Gastrocnemius medialis (tissue), 4 donors: ENCODE measurements around the gene CHN2. TPM values are rescaled to one million over a fixed set of nuclear protein-coding genes. Genes with fewer than 3 reads are reported as not detected.

Experiments
- ATAC-seq, 2 donors: fragments of 150-250 bp; one replicate each; pipeline ENCODE4 v1.9.1; 2016
- DNase-seq, 2 donors: peaks; one replicate each; pipeline ENCODE4 v3.0.0-alpha.2; 2019
- H3K27ac ChIP-seq, 4 donors: fragments of 200-600 bp; sonication (generic); 1 replicate in 1 of 4; 2 replicates in 3 of 4; pipeline ENCODE4 v1.5.1; 2016 to 2018; ENCODE audit warnings: mild to moderate bottlenecking in 2 of 4, moderate library complexity in 1 of 4
- H3K27me3 ChIP-seq, 3 donors: fragments of 200-600 bp; sonication (generic) in 2 of 3; 1 replicate in 1 of 3; 2 replicates in 2 of 3; pipeline versions ENCODE4 v1.5.1 to v1.6.0; 2016 to 2019; ENCODE audit warnings: mild to moderate bottlenecking in 1 of 3, moderate library complexity in 1 of 3
- H3K36me3 ChIP-seq, 2 donors: fragments of 200-600 bp; sonication (generic) in 1 of 2; one replicate each; pipeline ENCODE4 v1.5.1; 2017 to 2018
- H3K4me1 ChIP-seq, 2 donors: fragments of 200-600 bp; sonication (generic) in 1 of 2; one replicate each; pipeline ENCODE4 v1.5.1; 2016 to 2017; ENCODE audit warnings: mild to moderate bottlenecking in 2 of 2
- H3K4me3 ChIP-seq, 4 donors: fragments of 200-600 bp; sonication (generic) in 3 of 4; 1 replicate in 1 of 4; 2 replicates in 3 of 4; pipeline ENCODE4 v1.5.1; 2016 to 2019; ENCODE audit warnings: mild to moderate bottlenecking in 2 of 4
- H3K9me3 ChIP-seq, 3 donors: fragments of 200-600 bp; sonication (generic) in 2 of 3; 1 replicate in 1 of 3; 2 replicates in 2 of 3; pipeline ENCODE4 v1.5.1; 2016 to 2019
- POLR2A ChIP-seq, 2 donors: fragments of 450-650 bp; IDR thresholded peaks; one replicate each; pipeline ENCODE4 v1.6.1; 2017; ENCODE audit warnings: antibody characterized with exemption in 2 of 2, mild to moderate bottlenecking in 2 of 2, moderate library complexity in 2 of 2
- in situ Hi-C, 4 donors: fragments of 200-750 bp; cut with MboI; loops; one replicate each; pipeline versions ENCODE4 v1.15.0 to v1.8.0; 2017; ENCODE audit warnings: low sequenced_read_pairs in 4 of 4
- intact Hi-C: fragments of 100-400 bp; cut with DNase I; formaldehyde crosslinking; loops from one replicate; pipeline ENCODE4 v1.15.1; 2023; ENCODE audit warnings: low total_unique reads
- total RNA-seq, 4 donors: library from RNA; depleted of rRNA; stranded (reverse); fragments of >200 nt; gene quantifications; one replicate each; pipeline versions ENCODE4 v1.1.0 to v1.2.3, GENCODE V29; 2016
- TF ChIP-seq, protein P1 (sequence below), 5 experiments: fragments of 450-650 bp in 3 of 5; fragments of 200-600 bp in 2 of 5; sonication (generic) in 2 of 5; IDR thresholded peaks in 4 of 5; conservative IDR thresholded peaks in 1 of 5; 1 replicate in 4 of 5; 2 replicates in 1 of 5; pipeline ENCODE4 v1.5.1; 2016 to 2019; ENCODE audit warnings: antibody characterized with exemption in 5 of 5, mild to moderate bottlenecking in 3 of 5, moderate library complexity in 3 of 5

Gene CHN2
- total RNA-seq, 4 donors from 2014 or later: 5.9 to 11.3 (median 8.2) TPM

DNA sequence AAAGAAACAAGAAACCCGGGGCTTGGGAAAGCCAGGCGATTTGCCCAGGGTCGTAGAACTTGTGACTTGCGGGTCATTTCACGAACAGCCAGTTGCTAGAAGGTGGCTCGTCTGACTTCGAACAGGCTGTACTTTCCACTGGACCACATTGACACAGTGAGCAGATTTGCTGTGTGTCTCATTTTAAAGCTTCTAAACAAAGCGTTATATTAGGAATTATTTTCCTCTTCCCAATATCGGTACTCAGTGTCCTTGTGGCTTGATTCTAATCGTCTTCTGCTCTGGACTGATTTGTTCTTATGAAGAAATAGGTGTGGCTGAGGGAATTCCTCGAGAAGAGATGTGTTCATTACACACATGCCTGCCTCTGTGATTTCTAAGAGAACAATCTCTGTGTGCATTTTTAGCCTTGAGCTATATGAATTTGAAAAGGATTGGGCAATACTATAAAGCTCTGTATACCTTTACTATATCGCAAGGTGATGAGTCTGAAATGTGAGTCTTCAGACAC is 219.1 kb downstream of the CHN2 start:
- DNase-seq (peak in 1 of 2 donors; percentile 46), ATAC-seq (peak; percentile 71 to 81)
- Histone ChIP-seq H3K27me3 (no peaks in the 10 kb centered on the region), H3K4me3 (no peak overlapping the region), H3K36me3 (no peaks in the 10 kb centered on the region), H3K9me3 (no peaks in the 10 kb centered on the region), H3K27ac (no peak overlapping the region), H3K4me1 (no peaks in the 10 kb centered on the region)
- intact Hi-C loops: no loop called here
- TF ChIP-seq, protein P1, sequence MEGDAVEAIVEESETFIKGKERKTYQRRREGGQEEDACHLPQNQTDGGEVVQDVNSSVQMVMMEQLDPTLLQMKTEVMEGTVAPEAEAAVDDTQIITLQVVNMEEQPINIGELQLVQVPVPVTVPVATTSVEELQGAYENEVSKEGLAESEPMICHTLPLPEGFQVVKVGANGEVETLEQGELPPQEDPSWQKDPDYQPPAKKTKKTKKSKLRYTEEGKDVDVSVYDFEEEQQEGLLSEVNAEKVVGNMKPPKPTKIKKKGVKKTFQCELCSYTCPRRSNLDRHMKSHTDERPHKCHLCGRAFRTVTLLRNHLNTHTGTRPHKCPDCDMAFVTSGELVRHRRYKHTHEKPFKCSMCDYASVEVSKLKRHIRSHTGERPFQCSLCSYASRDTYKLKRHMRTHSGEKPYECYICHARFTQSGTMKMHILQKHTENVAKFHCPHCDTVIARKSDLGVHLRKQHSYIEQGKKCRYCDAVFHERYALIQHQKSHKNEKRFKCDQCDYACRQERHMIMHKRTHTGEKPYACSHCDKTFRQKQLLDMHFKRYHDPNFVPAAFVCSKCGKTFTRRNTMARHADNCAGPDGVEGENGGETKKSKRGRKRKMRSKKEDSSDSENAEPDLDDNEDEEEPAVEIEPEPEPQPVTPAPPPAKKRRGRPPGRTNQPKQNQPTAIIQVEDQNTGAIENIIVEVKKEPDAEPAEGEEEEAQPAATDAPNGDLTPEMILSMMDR (IDR thresholded peaks at IDR 0.05 in 4 of 5, conservative IDR thresholded peaks at IDR 0.05 in 1 of 5): no peak
- no peak for TF ChIP-seq POLR2A (IDR thresholded peaks at IDR 0.05)
- in situ Hi-C loops: loop anchor here in 1 of 4 donors (25.0 kb wide), 1 partner anchor 226 kb away; the partner anchor contains the start of gene CHN2

DNA sequence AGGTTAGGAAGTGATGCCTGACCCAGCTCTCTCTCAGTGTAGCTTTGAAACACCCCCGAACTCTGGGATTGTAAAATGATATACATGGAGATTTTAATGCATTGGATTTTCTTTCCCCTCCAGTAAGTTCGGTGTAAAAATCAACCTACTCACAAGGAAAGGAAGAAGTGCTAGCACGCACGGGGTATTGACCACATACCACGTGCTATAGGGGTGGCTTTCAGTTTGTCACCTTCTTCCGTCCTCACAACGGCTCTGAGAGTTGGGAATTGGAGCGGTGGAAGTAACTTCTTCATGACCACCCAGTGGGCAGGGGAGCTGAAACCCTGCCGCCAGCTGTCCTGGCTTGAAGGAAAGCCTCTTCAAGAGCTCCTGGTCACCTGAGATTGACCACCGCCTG is 219.6 kb downstream of the CHN2 start:
- H3K4me3 ChIP-seq: no peak overlapping the region
- H3K4me1 ChIP-seq: no peaks in the 10 kb centered on the region
- no peaks in the 10 kb centered on the region for H3K27me3 ChIP-seq
- intact Hi-C loops: no loop called here
- no peak for ATAC-seq
- DNase-seq: no peak
- H3K27ac ChIP-seq: no peak overlapping the region
- H3K9me3 ChIP-seq: no peaks in the 10 kb centered on the region
- TF ChIP-seq, protein P1 (IDR thresholded peaks at IDR 0.05 in 4 of 5, conservative IDR thresholded peaks at IDR 0.05 in 1 of 5): no peak
- no peak for TF ChIP-seq POLR2A (IDR thresholded peaks at IDR 0.05)
- H3K36me3 ChIP-seq: no peaks in the 10 kb centered on the region
- in situ Hi-C loops: loop anchor here in 1 of 4 donors (25.0 kb wide), 1 partner anchor 227 kb away; the partner anchor contains the start of gene CHN2

DNA sequence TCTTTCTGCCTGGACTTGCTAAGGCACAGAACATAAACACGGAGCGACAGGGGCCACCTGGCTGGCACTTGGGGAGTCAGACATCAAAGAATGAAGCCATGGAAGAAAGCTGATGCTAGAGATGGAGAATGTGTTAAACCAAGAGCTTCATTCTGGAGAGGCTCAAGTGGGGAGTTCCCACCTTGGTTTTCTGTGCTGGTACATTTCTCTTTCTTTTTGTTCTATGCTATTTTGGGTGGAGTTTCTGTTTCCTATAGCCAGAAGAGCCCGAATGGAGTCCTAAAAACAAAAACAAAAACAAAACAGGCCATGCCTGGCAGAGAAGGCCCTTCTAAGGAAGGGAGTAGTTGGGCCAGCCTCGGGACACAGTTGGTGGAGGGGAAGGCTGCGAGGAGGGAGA is 220.6 kb downstream of the CHN2 start:
- H3K4me3 ChIP-seq: no peak overlapping the region
- ATAC-seq (no peak), DNase-seq (no peak)
- in situ Hi-C loops: loop anchor here in 1 of 4 donors (25.0 kb wide), 1 partner anchor 228 kb away; the partner anchor contains the start of gene CHN2
- no peaks in the 10 kb centered on the region for H3K36me3 ChIP-seq
- no peaks in the 10 kb centered on the region for H3K9me3 ChIP-seq
- H3K27ac ChIP-seq: no peak overlapping the region
- no peaks in the 10 kb centered on the region for H3K27me3 ChIP-seq
- intact Hi-C loops: no loop called here
- H3K4me1 ChIP-seq: no peaks in the 10 kb centered on the region
- TF ChIP-seq, protein P1 (IDR thresholded peaks at IDR 0.05 in 4 of 5, conservative IDR thresholded peaks at IDR 0.05 in 1 of 5): no peak
- TF ChIP-seq POLR2A (IDR thresholded peaks at IDR 0.05): no peak

DNA sequence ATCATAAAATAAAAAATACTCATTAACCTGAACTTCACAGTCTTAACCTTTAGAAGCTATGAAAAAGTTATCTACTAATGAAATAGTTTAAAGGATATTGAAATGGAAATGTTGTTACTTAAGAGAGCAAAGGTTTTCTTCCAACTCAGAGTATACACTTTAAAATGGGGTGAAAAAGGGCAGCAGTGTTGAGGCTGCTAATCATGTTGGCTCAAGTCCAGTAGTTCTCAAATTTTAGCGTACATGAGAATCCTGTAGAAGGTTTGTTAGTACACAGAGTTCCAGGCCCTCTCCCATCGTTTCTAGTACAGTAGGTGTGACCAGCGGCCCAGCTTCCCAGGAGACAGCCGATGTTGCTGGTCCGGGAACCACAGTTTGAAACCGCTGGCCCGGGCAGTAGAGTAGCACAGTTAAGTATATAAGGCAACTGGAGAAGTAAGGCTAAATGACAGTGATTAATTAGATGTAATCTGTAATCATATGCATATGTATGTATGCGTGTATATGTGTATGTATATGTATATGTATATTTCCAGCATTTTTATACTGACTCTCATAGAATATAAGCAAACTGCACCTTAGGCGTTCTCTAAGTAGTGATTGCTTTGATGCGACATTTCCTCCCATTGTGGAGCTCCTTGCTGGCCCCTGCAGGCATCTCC is 221.8 kb downstream of the CHN2 start:
- in situ Hi-C loops (loop anchor here in 1 of 4 donors (25.0 kb wide), 1 partner anchor 229 kb away; the partner anchor contains the start of gene CHN2), intact Hi-C loops (no loop called here)
- Histone ChIP-seq H3K36me3 (no peaks in the 10 kb centered on the region), H3K9me3 (no peaks in the 10 kb centered on the region), H3K27ac (no peak overlapping the region), H3K4me3 (no peak overlapping the region), H3K27me3 (no peaks in the 10 kb centered on the region), H3K4me1 (no peaks in the 10 kb centered on the region)
- TF ChIP-seq POLR2A (IDR thresholded peaks at IDR 0.05): no peak
- TF ChIP-seq, protein P1 (IDR thresholded peaks at IDR 0.05 in 4 of 5, conservative IDR thresholded peaks at IDR 0.05 in 1 of 5): no peak
- ATAC-seq: no peak
- no peak for DNase-seq
